ENCODE measurements around the gene WDR93.

DNA sequence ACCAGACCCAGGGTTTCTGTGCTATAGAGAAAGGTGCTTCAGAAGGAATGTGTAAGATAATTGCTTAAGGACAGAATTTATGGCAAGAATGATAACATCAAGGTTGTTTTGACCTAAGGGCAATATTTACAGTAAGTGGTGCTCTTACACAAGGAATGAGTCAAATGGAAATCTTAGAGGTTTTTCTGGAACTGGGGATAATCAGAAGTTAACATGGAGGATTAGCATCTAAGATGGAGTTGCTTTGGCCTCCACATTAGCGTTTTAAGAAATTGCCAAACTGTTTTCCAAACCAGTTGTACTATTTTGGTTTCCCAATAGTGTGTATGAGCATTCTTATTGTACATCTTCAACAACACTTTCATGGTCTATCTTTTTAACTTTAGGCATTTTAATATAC lies 3.1 kb downstream of the WDR93 start:
- TF ChIP-seq, protein P1, sequence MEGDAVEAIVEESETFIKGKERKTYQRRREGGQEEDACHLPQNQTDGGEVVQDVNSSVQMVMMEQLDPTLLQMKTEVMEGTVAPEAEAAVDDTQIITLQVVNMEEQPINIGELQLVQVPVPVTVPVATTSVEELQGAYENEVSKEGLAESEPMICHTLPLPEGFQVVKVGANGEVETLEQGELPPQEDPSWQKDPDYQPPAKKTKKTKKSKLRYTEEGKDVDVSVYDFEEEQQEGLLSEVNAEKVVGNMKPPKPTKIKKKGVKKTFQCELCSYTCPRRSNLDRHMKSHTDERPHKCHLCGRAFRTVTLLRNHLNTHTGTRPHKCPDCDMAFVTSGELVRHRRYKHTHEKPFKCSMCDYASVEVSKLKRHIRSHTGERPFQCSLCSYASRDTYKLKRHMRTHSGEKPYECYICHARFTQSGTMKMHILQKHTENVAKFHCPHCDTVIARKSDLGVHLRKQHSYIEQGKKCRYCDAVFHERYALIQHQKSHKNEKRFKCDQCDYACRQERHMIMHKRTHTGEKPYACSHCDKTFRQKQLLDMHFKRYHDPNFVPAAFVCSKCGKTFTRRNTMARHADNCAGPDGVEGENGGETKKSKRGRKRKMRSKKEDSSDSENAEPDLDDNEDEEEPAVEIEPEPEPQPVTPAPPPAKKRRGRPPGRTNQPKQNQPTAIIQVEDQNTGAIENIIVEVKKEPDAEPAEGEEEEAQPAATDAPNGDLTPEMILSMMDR (IDR thresholded peaks at IDR 0.05): no peak
- TF ChIP-seq EP300 (IDR thresholded peaks at IDR 0.05): no peak

All from suprapubic skin (tissue), 3 donors.